GM10248 (cell line): ENCODE measurements around the gene RNF144A.

Source experiments
- CTCF ChIA-PET: fragments of 300-600 bp; sonication (Branson Sonifier 250); formaldehyde crosslinking; extraction: SDS; loops from one replicate; lab custom pipeline; 2021; ENCODE audit warnings: antibody characterized with exemption; lab: Yijun Ruan, JAX
- POLR2A ChIA-PET: fragments of 350-650 bp; sonication (Branson Sonifier 250); formaldehyde crosslinking; extraction: SDS; loops from one replicate; lab custom pipeline; 2020; ENCODE audit warnings: antibody characterized with exemption; lab: Yijun Ruan, JAX
- DNase-seq: peaks from one replicate; pipeline ENCODE4 v3.0.0; 2012; ENCODE audit errors: extremely low spot score
- TF ChIP-seq, protein P1 (sequence below): IDR thresholded peaks from 2 replicates; pipeline ENCODE4 v1.5.1; 2012; ENCODE audit warnings: mild to moderate bottlenecking, low read depth; ENCODE audit errors: extremely low read depth, missing control alignments, control extremely low read depth

The RNF144A gene

DNA sequence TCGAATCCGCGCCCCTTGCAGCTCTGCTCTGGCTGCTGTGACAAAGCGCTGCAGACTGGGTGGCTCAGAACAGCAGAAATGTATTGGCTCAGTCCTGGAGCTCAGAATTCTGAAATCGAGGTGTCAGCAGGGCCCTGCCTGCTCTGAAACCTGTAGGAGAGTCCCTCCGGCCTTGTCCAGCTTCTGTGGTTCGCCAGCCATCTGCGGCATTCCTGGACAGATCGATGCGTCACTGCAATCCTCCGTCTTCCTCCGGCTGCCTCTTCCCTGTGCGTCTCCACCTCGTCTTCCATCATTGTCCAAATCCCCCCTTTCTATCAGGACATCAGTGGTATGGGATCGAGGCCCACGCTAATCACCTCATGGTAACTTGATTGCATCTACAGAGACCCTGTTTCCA is 115.2 kb downstream of the RNF144A start:
- DNase-seq, result no peak
- CTCF ChIA-PET, result interaction anchor here (16.0 kb wide), 1 partner anchor 10 kb away, joined by 138 read pairs; no protein-coding TSS in a partner anchor
- TF ChIP-seq, protein P1, sequence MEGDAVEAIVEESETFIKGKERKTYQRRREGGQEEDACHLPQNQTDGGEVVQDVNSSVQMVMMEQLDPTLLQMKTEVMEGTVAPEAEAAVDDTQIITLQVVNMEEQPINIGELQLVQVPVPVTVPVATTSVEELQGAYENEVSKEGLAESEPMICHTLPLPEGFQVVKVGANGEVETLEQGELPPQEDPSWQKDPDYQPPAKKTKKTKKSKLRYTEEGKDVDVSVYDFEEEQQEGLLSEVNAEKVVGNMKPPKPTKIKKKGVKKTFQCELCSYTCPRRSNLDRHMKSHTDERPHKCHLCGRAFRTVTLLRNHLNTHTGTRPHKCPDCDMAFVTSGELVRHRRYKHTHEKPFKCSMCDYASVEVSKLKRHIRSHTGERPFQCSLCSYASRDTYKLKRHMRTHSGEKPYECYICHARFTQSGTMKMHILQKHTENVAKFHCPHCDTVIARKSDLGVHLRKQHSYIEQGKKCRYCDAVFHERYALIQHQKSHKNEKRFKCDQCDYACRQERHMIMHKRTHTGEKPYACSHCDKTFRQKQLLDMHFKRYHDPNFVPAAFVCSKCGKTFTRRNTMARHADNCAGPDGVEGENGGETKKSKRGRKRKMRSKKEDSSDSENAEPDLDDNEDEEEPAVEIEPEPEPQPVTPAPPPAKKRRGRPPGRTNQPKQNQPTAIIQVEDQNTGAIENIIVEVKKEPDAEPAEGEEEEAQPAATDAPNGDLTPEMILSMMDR, result no peak
- POLR2A ChIA-PET, result no interaction called here

DNA sequence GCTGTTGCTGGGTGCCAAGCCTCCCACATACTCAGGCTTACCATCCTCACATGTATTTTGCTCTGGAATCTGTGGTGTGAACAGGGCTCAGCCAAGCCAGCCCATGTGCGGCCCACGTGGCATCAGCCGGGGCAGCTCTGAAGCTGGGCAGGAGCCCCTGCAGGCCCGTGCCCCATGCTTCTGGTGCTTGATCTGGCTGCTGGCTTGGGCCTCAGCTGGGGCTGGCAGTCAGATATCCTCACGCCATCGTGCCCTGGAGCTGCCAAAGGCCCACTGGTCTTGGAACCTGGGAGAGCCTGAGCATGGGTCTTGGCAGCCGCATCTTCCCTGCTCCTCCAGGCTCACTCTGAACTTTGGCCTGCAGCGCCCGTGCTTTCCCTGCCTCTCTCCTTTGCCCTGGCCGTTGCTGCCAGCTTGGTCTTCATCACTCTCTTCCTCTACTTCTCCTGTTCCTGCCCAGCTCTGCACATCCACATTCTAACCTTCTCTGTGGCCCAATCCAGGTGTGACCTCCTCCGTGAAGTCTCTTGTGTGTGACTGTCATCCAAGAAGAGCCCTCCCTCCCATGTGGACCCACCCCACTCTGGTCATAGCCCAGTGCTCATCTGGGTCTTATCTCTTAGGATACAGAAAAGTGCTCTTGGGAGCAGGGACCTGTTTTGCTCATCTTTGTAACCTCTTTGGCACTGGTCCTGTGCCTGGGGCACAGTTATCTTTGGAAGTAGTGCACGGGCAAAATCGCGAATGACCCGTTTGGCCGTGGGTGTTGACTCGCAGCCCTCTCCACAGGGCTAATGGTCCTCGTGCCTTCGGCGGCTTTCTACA is 116.1 kb downstream of the RNF144A start:
- ChIA-PET CTCF (interaction anchor here (1.0 to 16.0 kb wide), 3 partner anchors 9 to 135 kb away, joined by 3 to 138 read pairs (median 4); no protein-coding TSS in a partner anchor), POLR2A (no interaction called here)
- DNase-seq, result no peak
- TF ChIP-seq, protein P1, result no peak

DNA sequence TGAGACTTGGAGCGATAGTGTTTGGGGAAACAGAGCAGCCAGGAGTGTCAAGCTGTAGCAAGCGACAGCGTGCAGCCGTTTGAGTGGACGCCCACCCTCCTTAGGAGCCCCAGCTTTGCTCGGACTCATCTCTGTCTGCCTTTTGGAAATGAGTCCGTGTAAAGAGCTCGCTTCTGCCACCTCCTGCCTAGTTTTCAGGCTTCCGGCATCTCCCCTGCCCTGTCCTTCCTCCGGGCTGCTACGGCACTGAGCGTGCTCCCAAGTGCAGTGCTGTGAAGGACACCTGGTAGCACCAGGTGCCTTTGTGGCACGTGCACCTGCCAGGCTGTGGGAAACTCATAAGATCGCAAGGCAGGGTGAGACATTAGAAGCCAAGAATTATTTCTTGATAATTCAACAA is 117.1 kb downstream of the RNF144A start:
- TF ChIP-seq, protein P1, result no peak
- no peak for DNase-seq
- POLR2A ChIA-PET, result no interaction called here
- CTCF ChIA-PET, result interaction anchor here (0.9 to 16.0 kb wide), 4 partner anchors 8 to 140 kb away, joined by 3 to 138 read pairs (median 4); no protein-coding TSS in a partner anchor

GRCh38 chr2:7035884-7036283 is 118.7 kb downstream of the RNF144A start:
- TF ChIP-seq, protein P1, result no peak
- no peak for DNase-seq
- POLR2A ChIA-PET, result no interaction called here
- CTCF ChIA-PET, result interaction anchor here (0.9 to 16.0 kb wide), 11 partner anchors 7 to 140 kb away, joined by 3 to 138 read pairs (median 6); no protein-coding TSS in a partner anchor

DNA sequence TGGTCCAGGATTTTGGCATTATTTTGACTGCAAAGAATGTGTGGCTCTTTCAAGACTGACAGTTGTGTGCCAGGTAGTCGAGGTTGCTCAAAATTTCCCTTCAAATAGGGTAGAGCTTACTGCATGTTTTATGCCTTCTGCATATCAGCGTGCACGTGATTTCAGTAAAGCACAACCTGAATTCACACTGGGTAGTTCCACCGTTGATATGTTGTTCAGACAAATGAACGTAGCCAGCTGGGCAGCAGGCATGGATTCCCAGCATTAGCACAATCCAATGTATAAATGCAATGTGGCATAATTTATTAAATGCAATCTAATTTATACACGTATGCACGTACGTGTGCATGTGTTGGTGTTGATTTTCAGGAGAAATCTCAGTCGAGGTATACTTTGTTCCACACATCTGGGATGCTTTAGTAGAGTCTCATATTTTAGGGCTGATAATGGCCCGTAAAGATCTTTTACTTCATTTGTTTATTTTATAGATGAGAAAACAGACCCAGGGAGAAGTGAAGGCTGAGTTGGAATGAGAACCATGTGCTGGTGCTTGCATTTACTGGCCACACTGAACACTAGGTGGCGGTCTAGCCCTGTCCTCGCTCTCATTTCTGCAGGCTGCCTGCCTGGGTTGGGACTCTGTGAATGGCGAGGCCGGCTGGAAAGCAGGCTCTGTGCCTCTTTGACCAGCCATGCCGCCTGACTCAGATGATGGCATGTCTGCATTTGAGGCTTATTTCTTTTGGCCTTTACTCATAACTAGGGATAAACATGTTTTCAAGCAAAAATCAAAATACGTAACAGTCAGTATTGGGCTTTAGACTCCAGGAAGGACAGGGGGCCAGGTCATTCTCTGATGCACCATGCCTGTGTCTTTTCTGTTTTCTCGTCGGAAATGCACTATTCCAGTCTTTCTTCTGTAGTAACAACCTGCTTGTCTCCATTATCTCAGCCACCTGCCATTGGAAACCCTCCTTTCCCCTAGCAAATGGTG is 120.4 kb downstream of the RNF144A start:
- peak; percentile 71 for DNase-seq
- ChIA-PET CTCF (interaction anchor here (0.7 to 2.2 kb wide), 11 partner anchors 9 to 142 kb away, joined by 3 to 9 read pairs (median 3); no protein-coding TSS in a partner anchor), POLR2A (no interaction called here)

More for the DNA sequence above, 120.4 kb downstream of the RNF144A start:
- TF ChIP-seq, protein P1, result peak; percentile 70
